ENCODE data around the gene CSN3.

DNA sequence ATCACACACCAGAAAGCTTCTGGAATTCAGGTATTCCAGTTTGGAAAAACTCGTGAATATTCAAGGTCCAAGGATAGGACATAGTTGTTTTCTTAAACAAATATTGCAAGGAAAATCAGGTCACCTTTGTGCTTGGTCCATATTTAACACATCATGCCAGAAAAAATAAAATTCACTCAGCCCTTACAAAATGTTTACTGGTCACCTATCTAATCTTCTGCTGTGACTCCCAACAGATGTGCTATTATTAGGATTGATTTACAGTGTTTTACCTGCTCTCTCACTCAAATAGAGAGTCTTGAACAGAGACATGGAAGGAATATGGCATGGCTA is 9.5 kb downstream of the CSN3 start:
- TF ChIP-seq CTCF (conservative IDR thresholded peaks at IDR 0.05) (no peak), ZFX (IDR thresholded peaks at IDR 0.05) (no peak)

All from C4-2B (cell line).